Endothelial cell of umbilical vein (primary cell): ENCODE measurements around the gene EFHC1. TPM values are rescaled to one million over a fixed set of nuclear protein-coding genes. Genes with fewer than 3 reads are reported as not detected.

Experiments used
- BruUV-seq: library from RNA; stranded (reverse); fragments of 400-500 nt; replicated peaks from 2 replicates; lab custom pipeline; 2021; lab: Mats Ljungman, UMichigan
- CTCF ChIA-PET: fragments of 300-600, 350-600 bp; sonication (Branson Sonifier 250); formaldehyde crosslinking; loops from one replicate; lab custom pipeline; 2021; ENCODE audit warnings: antibody characterized with exemption, inconsistent platforms; lab: Charles Lee
- POLR2A ChIA-PET: fragments of 300-600, 350-600 bp; sonication (Branson Sonifier 250); formaldehyde crosslinking; loops from one replicate; lab custom pipeline; 2021; ENCODE audit warnings: antibody characterized with exemption, inconsistent platforms; lab: Charles Lee
- DNase-seq: peaks from one replicate; pipeline ENCODE4 v3.0.0-alpha.2; 2011; ENCODE audit warnings: low read depth, low spot score
- FAIRE-seq: peaks from 2 replicates; lab custom pipeline; 2011; peaks lifted over from hg19 to GRCh38; lab: Jason Lieb, UNC
- H2AFZ ChIP-seq: 2 replicates; pipeline ENCODE4 v1.6.0; 2012; ENCODE audit warnings: low read depth, low read length, control low read depth, inconsistent platforms
- H3K27ac ChIP-seq: 2 replicates; pipeline ENCODE4 v1.5.1; 2011; ENCODE audit warnings: low read depth, mild to moderate bottlenecking, control low read depth, low read length, moderate library complexity; ENCODE audit not compliant: insufficient read depth
- H3K27me3 ChIP-seq, 2 experiments: 2 replicates each; pipeline versions ENCODE4 v1.6.0 to v1.6.1; 2011; ENCODE audit warnings: low read length in 2 of 2, mixed read lengths in 1 of 2; ENCODE audit not compliant: control insufficient read depth in 2 of 2, insufficient read depth in 2 of 2
- H3K36me3 ChIP-seq, 2 experiments: 2 replicates in 1 of 2; 3 replicates in 1 of 2; pipeline ENCODE4 v1.5.1; 2011; ENCODE audit warnings: low read length in 2 of 2, mild to moderate bottlenecking in 1 of 2, moderate library complexity in 1 of 2; ENCODE audit not compliant: control insufficient read depth in 2 of 2, insufficient read depth in 2 of 2; ENCODE audit errors: extremely low read depth in 1 of 2
- H3K4me1 ChIP-seq: 3 replicates; pipeline ENCODE4 v1.5.1; 2011; ENCODE audit warnings: mild to moderate bottlenecking, low read length; ENCODE audit not compliant: control insufficient read depth, insufficient read depth; ENCODE audit errors: extremely low read depth
- H3K4me2 ChIP-seq: 2 replicates; pipeline ENCODE4 v1.6.1; 2011; ENCODE audit warnings: low read length, control low read depth, mixed read lengths; ENCODE audit not compliant: insufficient read depth
- H3K4me3 ChIP-seq, 3 experiments: fragments of 200-600 bp in 1 of 3; sonication (generic), shearing (Covaris generic) in 1 of 3; replicated peaks in 1 of 3; 2 replicates each; pipeline ENCODE4 v1.5.1; 2011 to 2016; ENCODE audit warnings: control low read depth in 3 of 3, low read length in 3 of 3, mild to moderate bottlenecking in 2 of 3, inconsistent platforms in 1 of 3, low read depth in 1 of 3, moderate library complexity in 1 of 3; ENCODE audit not compliant: insufficient read depth in 1 of 3
- H3K79me2 ChIP-seq: 2 replicates; pipeline ENCODE4 v1.6.0; 2012; ENCODE audit warnings: low read length, inconsistent platforms; ENCODE audit not compliant: control insufficient read depth, insufficient read depth
- H3K9ac ChIP-seq: replicated peaks from 2 replicates; pipeline ENCODE3; 2011; ENCODE audit warnings: low read length, control low read depth; ENCODE audit not compliant: insufficient read depth; ENCODE audit errors: extremely low read depth
- H3K9me1 ChIP-seq: replicated peaks from 3 replicates; pipeline ENCODE4 v1.6.0; 2011; ENCODE audit warnings: mild to moderate bottlenecking, low read length; ENCODE audit not compliant: control insufficient read depth, insufficient read depth; ENCODE audit errors: extremely low read depth
- H3K9me3 ChIP-seq: replicated peaks from 2 replicates; pipeline ENCODE4 v1.5.1; 2012; ENCODE audit warnings: low read length, inconsistent platforms; ENCODE audit not compliant: control insufficient read depth, insufficient read depth
- H4K20me1 ChIP-seq: replicated peaks from 2 replicates; pipeline ENCODE3; 2011; ENCODE audit warnings: mild to moderate bottlenecking, low read length; ENCODE audit not compliant: control insufficient read depth, insufficient read depth; ENCODE audit errors: extremely low read depth
- CTCF ChIP-seq, 2 donors: IDR thresholded peaks; 1 replicate in 1 of 2; 2 replicates in 1 of 2; pipeline ENCODE4 v1.5.1; 2011; ENCODE audit warnings: low read length in 2 of 2, mild to moderate bottlenecking in 2 of 2, moderate library complexity in 2 of 2, control low read depth in 1 of 2, inconsistent platforms in 1 of 2, low read depth in 1 of 2; ENCODE audit not compliant: insufficient read depth in 1 of 2; ENCODE audit errors: extremely low read depth in 1 of 2
- EZH2 ChIP-seq: IDR thresholded peaks from 2 replicates; pipeline ENCODE4 v1.6.1; 2012; ENCODE audit warnings: borderline replicate concordance, low read depth, mild to moderate bottlenecking, moderate library complexity, low read length, inconsistent platforms; ENCODE audit not compliant: severe bottlenecking
- FOS ChIP-seq: IDR thresholded peaks from 2 replicates; pipeline ENCODE4 v1.6.1; 2011; ENCODE audit warnings: mild to moderate bottlenecking, low read length, moderate library complexity, borderline replicate concordance; ENCODE audit not compliant: insufficient read depth
- GATA2 ChIP-seq: IDR thresholded peaks from 2 replicates; pipeline ENCODE4 v1.7.0; 2011; ENCODE audit warnings: low read depth, mild to moderate bottlenecking, moderate library complexity, mixed read lengths, low read length; ENCODE audit not compliant: insufficient read length, insufficient read depth
- JUN ChIP-seq: IDR thresholded peaks from 2 replicates; pipeline ENCODE4 v1.6.1; 2011; ENCODE audit warnings: borderline replicate concordance, low read depth; ENCODE audit not compliant: insufficient read length, insufficient read depth
- MAX ChIP-seq: IDR thresholded peaks from 2 replicates; pipeline ENCODE4 v1.6.1; 2011; ENCODE audit not compliant: insufficient read depth, insufficient read length
- MYC ChIP-seq: IDR thresholded peaks from one replicate; pipeline ENCODE4 v1.6.1; 2011; ENCODE audit warnings: mild to moderate bottlenecking, low read depth, low read length
- POLR2A ChIP-seq: IDR thresholded peaks from 2 replicates; pipeline ENCODE4 v1.6.1; 2012; ENCODE audit warnings: low read depth, mild to moderate bottlenecking, control low read depth, low read length
- POLR2AphosphoS5 ChIP-seq: IDR thresholded peaks from 2 replicates; pipeline ENCODE4 v1.6.1; 2012; ENCODE audit warnings: low read depth, mild to moderate bottlenecking, control low read depth, low read length, moderate library complexity; ENCODE audit not compliant: insufficient read depth
- dilution Hi-C: fragments of 300-500 bp; cut with MboI; formaldehyde crosslinking; loops from one replicate; pipeline ENCODE4 v1.15.0; 2019; ENCODE audit warnings: low sequenced_read_pairs; ENCODE audit not compliant: extremely low pct_ligation_motif_present
- intact Hi-C: fragments of 100-400 bp; cut with micrococcal nuclease; formaldehyde crosslinking; loops from one replicate; pipeline ENCODE4 v1.10.0; 2022
- polyA plus RNA-seq, 4 experiments: library from polyadenylated mRNA; depleted of rRNA in 3 of 4; stranded (reverse) in 3 of 4; unstranded in 1 of 4; fragments of >200 nt; gene quantifications; 2 replicates each; pipeline versions ENCODE4 v1.2.1 to v1.2.3, GENCODE V29; 2011 to 2012; ENCODE audit warnings: missing spikeins in 1 of 4
- total RNA-seq: library from RNA; stranded (reverse); gene quantifications from 2 replicates; pipeline ENCODE4 v1.2.3, GENCODE V29; 2021

EFHC1 gene
- total and polyA plus RNA-seq, 2 donors (not counting 3 experiments of a cell fraction or from before 2014, with no cell fraction given), result 14.6 to 17.6 TPM

DNA sequence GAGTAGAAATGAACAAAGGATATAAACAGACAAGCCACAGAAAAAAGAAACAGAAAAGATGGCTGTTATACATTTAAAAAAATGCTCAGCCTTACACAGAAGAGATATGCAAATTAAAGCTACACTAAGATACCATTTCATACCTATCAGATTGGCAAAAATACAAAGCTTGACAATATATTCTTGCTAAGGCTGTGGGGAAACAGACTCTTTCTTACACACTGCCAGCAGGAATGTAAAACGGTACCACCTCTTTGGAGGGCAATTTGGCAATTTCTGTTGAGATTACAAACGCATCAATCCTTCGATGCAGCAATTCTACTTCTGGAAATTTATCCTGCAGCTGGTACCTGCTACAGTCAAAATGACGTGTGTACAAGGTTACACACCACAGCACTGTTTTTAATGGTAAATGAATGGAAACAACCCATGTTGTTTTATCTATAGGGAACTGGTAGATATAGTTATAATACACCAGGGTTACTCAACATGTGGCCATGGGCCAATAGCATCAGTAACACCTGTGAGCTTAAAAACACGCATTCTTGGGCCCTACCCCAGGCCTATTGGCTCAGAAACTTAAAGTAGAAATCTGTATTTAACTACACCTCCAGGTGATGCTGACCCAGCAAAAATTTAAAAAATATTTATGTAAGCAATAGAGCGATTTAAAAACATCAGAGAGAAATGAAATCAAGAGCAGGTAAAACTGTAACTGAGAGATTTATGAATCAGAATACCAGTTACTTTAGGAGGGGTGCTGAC is 103.4 kb downstream of the EFHC1 start:
- peak; percentile 43 for DNase-seq
- ChIA-PET POLR2A (interaction anchor here (0.6 to 1.5 kb wide), 4 partner anchors 11 to 1687 kb away, joined by 4 to 9 read pairs (median 6); no protein-coding TSS in a partner anchor), CTCF (interaction anchor here (0.9 to 3.4 kb wide), 18 partner anchors 7 to 139 kb away, joined by 3 to 27 read pairs (median 4); partner anchors contain the start of gene TRAM2)
- intact Hi-C loops (no loop called here), dilution Hi-C loops (no loop called here)
- Histone ChIP-seq H3K9me3 (no peaks in the 10 kb centered on the region), H2AFZ (no peak overlapping the region), H3K36me3 (no peaks in the 10 kb centered on the region), H4K20me1 (no peaks in the 10 kb centered on the region), H3K79me2 (peaks cover 45% of the 10 kb centered on the region), H3K9me1 (no peaks in the 10 kb centered on the region), H3K4me2 (peak overlapping the region; percentile 44), H3K4me1 (peaks cover 56% of the 10 kb centered on the region), H3K9ac (peak overlapping the region; percentile 12), H3K27me3 (no peaks in the 10 kb centered on the region), H3K4me3 (no peak overlapping the region), H3K27ac (peak overlapping the region; percentile 75)
- no TSS peak for BruUV-seq
- FAIRE-seq, result no peak
- no peak for TF ChIP-seq POLR2A
- no peak for TF ChIP-seq MAX
- TF ChIP-seq GATA2, result no peak
- no peak for TF ChIP-seq CTCF (IDR thresholded peaks at IDR 0.05; ENCODE audit: extremely low read depth in 1 of 2, insufficient read depth in 1 of 2, low read depth in 1 of 2, low read length in 2 of 2)
- TF ChIP-seq POLR2AphosphoS5, result no peak
- TF ChIP-seq EZH2, result no peak
- no peak for TF ChIP-seq MYC
- no peak for TF ChIP-seq FOS
- no peak for TF ChIP-seq JUN
